GM21390 (cell line): Measurements from ENCODE around the gene ZNF804B.

Experiments
- ATAC-seq: cut with Tn5 transposase; IDR thresholded peaks from one replicate; pipeline ENCODE4 v1.9.1; 2021; ENCODE audit not compliant: unreplicated experiment

Gene ZNF804B

DNA sequence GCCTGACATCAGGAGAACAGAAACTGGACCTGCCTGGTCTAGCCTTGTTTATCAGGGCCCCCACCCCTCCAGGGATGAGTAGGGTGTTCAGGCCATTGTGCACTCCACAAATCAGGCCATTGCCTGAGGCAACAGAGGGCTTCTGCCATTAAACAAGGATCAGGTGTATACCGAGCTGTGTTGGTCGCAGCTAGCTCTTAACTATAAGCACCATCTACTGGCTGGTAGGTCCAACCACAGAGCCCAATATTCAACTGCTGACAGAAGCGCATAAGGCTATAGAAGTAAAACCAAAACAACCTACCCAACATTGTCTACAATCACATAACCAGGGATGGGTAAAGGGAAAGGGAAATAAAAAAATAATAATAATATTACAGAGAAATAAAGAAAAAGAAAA, 487.7 kb downstream of the ZNF804B start:
- ATAC-seq, result no peak

DNA sequence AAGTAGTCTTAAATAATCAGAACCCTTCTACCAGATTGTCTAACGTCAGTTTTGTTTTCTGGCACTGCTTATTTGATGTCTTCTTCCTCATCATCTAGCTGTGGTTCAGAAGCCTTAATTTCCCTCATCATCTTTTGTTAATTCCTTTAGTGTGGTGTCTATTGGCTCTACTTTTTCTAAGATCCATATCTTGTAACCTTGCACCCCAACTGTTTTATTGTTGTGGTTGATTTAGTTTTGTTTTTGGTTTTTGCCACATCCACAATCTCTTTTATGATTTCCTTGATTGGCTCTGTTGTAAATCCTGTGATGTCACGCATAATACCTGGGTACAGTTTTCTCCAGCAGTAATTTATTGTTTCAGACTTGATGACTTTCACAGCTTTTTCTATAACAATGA, 499.6 kb downstream of the ZNF804B start:
- ATAC-seq, result no peak

GRCh38 chr7:89264126-89264525, 504.6 kb downstream of the ZNF804B start:
- ATAC-seq, result no peak

DNA sequence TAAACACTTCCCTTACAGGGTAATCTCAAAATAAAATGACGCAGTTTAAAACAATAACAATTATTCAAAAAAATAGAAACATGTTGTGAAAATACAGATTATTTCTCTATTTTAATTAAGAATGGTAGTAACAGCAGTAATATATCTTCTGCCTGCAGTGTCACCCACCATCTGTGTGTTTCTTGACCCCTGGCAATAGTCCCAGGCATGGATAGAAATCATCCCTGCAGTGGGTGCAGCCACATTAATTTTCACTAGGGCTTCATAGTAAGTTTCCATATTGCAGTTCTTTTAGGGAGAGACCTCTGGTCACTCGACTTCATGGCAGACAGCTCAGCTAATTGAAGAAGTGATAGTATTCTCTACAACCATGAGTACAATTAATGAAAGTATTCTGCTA, 506.1 kb downstream of the ZNF804B start:
- ATAC-seq, result no peak

DNA sequence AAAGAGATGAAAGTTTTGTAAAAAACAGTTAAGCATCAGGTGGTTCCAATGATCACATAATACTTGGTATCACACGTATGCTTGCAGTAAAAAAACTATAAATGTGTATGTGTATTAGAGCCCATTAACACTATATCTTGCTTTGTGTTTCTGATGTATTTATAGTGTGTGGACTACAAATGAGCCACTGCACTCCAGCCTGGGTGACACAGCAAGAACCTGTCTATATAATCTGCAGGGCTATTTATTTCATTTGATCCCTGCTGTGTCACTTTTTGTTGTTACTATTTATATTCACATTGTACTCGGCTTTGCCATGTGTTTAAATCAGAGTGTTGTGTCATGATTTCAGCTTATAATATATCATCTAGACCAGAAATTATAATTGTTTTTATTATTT, 523.8 kb downstream of the ZNF804B start:
- no peak for ATAC-seq

DNA sequence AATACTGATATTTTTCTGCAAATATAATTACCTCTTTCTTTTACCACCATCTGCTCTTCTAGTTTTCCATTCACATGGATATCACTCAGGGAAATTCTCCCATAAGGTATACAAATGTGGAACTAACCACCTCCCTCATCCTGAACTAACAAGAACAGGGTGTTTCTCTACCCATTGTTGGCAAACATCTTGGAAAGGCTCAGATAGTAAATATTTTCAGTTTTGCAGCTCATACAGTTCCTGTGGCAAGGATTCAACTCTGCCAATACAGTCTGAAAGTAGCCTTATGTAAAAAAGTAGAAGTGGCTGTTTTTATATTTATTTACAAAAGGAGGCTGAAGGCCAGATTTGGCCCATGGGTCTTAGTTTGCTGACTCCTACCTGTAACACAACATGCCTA, 549.0 kb downstream of the ZNF804B start:
- ATAC-seq, result no peak

DNA sequence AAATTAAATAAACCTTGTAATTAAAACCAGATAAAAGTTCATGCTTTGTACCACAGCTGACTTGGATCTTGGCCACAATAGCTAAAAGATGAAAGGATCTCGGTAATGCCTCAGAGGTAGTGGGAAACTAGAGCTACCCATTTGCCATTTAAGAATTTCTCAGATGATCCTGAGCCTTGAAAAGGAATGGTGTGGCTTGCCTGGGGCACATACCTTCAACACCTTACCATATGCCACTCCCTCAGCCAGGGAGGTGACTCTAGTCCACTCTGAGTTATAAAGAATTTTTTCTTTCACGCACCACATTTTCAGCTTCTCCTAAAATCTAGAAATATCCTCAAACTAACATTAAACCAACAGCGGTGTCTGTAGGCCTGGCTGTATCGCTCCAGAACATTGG, 552.4 kb downstream of the ZNF804B start:
- no peak for ATAC-seq

GRCh38 chr7:89312551-89312950, 553.1 kb downstream of the ZNF804B start:
- no peak for ATAC-seq

GRCh38 chr7:89316584-89317251, 557.2 kb downstream of the ZNF804B start:
- no peak for ATAC-seq

DNA sequence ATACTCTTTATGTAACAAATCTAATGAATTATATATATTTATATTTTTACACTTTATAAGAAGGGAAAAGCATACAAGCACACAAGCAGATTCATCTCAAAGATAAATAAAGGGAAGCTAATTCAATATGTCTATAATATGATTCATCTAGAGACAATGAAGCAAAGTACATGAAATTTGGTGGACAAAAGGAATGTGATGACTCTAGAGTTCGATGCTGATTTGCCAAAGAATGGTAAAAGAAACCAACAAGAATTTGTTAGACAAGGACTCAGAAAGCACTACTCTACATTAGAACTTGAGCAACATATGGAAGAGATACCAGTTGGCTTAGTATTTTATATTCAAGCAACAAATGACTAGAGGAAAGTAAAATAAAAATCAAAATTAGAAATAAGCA, 572.5 kb downstream of the ZNF804B start:
- no peak for ATAC-seq

- ATAC-seq, result no peak
These were observed 575.3 kb downstream of the ZNF804B start for GRCh38 chr7:89334797-89335196.

GRCh38 chr7:89335490-89335889, 576.0 kb downstream of the ZNF804B start:
- no peak for ATAC-seq

DNA sequence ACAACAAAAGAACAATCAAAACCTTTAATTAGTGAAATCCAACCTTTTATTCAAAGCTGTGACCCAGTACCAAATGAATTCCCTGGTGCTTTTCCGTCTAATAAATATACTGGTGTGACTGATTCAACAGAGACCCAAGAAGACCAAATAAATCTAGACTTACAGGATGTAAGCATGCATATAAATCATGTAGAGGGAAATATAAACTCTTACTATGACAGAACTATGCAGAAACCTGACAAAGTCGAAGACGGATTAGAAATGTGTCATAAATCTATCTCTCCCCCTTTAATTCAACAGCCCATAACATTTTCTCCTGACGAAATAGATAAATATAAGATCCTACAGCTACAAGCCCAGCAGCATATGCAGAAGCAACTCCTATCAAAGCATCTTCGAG, 576.6 kb downstream of the ZNF804B start:
- ATAC-seq, result no peak

- no peak for ATAC-seq
These were observed 580.2 kb downstream of the ZNF804B start for GRCh38 chr7:89339748-89340147.

- no peak for ATAC-seq
These were observed 597.6 kb downstream of the ZNF804B start for GRCh38 chr7:89357121-89357520.

DNA sequence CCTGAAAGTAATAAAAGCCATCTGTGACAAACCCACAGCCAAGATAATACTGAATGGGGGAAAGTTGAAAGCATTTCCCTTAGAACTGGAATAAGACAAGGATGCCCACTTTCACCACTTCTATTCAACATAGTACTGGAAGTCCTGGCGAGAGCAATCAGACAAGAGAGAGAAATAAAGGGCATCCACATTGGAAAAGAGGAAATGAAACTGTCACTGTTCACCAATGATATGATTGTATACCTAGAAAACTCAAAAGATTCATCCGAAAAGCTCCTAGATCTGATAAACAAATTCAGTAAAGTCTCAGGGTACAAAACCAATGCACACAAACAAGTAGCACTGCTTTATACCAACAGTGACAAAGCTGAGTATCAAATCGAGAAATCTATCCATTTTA, 617.7 kb downstream of the ZNF804B start:
- ATAC-seq, result no peak

GRCh38 chr7:89385411-89385810, 625.9 kb downstream of the ZNF804B start:
- ATAC-seq, result no peak
